HG03066 (cell line): ENCODE measurements around the gene PRR33.

Source experiments
- ATAC-seq: cut with Tn5 transposase; IDR thresholded peaks from one replicate; pipeline ENCODE4 v1.9.1; 2021; ENCODE audit warnings: low read depth; ENCODE audit not compliant: unreplicated experiment

The PRR33 gene

GRCh38 chr11:1917523-1918435 lies 26.1 kb upstream of the PRR33 start:
- no peak for ATAC-seq

DNA sequence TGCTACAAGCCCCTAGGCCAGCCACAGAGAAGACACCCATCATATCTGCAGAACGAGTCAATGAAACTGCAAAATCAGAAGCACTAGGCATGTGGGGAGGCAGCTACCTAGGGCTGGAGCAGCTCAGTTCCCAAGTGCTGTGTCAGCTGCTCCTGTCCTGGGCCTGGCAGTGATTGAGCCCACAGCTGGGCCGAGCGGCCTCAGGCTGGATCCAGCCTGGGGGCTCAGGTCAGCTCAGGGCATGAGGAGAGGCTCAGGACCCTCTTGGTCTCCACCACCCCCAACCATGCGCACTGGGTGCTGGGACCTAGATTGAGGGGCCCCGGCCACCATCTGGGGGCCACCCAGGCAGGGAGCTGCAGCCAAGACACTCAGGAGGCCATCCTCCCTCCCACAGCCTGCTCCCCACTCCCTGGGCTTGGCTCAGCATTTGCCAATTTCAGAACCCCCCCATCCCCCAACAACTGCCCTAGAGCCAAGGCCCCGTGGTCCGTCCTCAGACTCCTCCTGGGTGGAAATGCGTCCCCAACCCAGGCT lies 25.4 kb upstream of the PRR33 start:
- ATAC-seq = no peak

- no peak for ATAC-seq
Observed at GRCh38 chr11:1916132-1916985, 24.7 kb upstream of the PRR33 start.

- ATAC-seq = no peak
Observed at GRCh38 chr11:1915795-1916131, 24.1 kb upstream of the PRR33 start.

DNA sequence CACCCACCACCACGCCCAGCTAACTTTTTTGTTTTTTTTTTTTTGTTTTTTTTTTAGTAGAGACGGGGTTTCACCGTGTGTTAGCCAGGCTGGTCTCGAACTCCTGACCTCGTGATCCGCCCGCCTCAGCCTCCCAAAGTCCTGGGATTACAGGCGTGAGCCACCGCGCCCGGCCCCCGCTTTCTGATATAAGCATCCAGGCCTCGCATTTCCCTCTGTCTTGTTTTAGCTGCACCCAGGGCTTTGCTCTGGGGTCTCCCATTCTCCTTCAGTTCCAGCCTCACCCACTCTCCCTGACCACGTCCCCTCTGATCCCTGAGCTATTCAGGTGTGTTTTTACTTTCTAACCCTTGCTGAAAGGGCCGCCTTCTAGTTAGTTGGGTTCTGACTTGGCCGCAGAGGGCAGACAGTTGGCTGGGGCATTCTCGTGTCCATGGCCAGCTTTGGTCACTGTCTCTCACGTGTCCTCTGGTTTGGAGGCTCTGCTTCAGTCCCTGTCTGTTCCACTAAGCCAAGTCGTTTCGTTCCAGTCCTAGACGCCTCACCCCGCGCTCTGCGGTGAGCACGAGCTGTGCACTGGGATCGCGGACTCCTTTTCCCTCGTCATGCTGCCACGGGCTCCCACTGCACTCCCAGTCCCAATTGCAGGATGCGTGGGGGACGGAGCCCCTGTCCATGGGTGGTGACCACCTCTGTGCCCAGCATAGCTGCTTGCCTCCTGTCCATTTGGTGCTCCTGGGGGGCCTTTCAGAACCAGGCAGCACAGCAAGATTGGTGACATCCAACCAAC lies 21.8 kb upstream of the PRR33 start:
- ATAC-seq = no peak

DNA sequence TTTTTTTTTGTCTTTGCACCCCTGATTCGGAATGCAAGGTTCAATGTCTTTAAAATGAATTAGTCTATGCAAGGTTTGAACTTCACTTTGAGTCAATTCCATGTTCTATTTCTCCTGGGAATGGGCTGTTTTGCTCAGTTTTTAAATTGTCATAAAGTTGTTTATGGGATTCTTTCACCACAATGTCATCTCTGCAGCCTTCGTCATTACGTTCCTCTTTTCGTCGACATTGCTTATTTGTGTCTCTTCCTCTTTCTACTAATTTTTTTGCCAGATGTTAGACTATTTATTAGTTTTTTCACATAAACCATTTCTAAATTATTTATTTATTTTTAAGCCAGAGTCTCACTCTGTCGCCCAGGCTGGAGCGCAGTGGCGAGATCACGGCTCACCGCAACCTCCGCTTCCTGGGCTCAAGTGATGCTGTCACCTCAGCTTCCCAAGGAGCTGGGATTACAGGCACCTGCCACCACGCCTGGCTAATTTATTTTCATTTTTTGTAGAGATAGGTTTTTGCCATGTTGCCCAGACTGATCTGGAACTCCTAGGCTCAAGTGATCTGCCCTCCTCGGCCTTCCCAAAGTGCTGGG lies 20.7 kb upstream of the PRR33 start:
- ATAC-seq = no peak

- no peak for ATAC-seq
Observed at GRCh38 chr11:1909524-1909923, 17.8 kb upstream of the PRR33 start.

GRCh38 chr11:1908618-1909017 lies 16.9 kb upstream of the PRR33 start:
- ATAC-seq = no peak

DNA sequence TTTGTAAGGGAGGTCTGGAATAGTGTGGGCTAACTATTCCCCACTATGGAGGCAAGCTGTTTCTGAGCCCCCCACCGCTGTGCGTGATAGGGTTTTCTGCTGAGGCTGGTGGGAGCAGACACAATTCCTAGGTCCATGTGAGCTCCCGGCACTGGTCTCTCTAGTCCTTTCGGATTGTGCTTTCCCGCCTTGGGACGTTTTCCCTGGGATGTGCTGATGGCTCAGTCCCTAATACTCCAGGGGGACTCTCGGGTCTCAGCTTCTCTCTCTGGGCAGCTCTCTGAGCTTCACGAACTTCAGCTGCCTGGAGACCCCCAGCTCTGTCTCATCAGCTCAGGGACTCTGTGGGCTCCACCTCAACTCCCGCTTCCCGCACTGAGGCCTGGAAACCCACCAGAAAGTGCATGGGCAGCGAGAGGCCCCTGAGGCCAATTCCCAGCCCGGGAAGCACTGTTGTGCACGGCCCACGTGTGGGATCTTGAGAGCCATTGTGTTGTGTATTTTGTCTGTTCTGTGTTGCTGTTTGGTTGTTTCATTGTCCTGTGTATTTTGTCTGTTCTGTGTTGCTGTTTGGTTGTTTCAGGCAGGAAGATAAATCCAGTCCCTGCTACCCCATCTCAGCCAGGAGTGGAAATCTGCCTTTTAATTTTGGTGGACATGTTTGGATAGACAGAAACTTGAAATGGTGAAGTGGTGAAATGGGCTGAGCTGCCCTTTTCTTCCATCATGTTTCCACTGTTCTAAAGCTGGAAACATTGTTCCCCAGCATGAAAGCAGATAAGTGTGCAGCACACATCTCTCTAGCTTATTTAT lies 15.1 kb upstream of the PRR33 start:
- ATAC-seq = no peak

DNA sequence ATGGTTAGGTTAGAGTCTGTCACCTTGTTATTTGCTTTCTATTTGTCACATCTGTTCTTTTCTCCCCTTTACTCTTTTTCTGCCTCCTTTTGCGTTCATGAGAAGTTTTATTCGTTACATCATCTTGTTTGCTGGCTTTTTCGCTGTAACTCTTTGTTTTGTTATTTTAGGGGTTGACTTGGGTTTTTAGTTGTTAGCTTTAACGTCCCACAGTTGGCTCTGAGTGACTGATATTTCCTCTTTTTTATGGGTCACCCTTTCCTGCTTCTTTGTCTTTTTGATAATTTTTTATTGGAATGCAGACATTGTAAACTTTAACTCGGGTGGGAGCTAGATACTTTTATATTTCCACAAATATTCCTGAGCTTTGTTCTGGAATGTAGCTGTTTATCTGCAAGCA lies 14.5 kb upstream of the PRR33 start:
- ATAC-seq = no peak

DNA sequence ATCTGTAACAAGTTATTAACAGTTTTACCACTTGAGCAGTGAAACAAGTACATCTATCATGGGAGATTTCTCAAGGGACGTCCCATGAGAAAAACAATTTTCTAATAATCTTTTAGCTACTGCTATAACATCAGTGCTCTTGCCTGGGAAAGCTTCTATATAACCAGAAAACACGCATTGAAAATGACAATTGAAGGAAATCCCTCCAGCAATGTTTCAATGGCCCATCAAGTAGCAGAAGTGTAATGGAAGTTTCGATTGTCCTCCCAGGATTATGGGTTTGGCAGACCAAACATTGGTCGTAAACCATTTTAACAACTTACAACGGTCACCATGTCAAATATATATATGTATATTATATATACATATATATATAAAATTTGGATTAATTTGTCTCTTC lies 8.0 kb upstream of the PRR33 start:
- ATAC-seq = no peak

DNA sequence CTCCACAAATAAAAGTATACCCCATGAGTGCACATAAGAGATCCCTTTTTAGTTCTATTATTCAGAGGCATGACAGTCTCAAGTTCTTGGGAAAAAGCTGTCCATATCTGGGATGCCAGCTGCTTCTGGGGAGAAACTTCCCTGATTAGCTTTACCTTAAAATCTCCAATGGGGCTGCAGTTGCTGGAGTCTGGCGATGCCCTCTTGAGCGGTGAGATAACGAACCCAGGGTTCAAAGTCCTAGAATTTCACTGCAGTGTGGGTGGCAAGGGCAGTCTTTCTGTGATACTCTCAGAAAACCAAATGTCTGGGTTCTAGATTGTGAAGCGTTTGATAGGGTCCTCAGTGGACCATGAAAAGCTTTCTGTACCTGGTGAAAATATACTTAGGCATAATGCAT lies 7.4 kb upstream of the PRR33 start:
- no peak for ATAC-seq

DNA sequence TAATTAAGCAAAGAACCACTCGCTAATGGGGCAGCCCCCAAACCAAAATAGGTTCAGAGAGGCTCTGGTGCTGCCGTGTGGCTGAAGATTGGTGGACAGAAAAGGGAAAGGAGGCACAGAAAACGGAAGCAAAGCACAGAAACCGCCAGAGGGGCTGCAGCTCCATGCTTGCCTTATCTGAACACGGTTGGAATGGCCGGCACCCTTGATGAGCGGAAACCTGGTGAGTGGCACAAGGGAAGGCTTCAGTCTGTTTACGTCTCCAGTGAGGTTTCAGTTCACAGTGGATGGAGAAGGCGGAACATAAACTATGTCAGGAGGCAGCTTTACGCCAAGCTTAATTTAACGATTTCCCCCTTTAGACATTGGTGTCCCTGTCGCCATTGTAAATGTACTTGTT lies 5.2 kb upstream of the PRR33 start:
- ATAC-seq = no peak

DNA sequence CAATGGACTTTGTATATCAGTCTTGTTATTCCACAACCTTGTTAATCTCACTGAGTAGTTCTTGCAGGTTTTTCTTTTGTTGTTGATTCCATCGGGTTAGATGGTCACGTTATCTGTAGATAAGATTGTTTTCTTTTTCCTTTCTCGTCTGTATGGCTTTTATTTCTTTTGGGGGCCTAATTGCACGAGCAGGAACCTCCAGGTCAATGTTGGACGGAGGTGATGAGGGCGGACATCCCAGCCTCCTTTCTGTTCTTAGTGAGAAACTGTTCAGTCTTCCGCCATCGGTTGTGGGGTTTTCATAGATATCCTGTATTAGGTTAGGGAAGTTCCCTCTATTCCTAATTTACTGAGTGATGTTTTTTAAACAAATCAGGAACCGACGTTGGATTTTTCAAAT lies 4.8 kb upstream of the PRR33 start:
- ATAC-seq = no peak

DNA sequence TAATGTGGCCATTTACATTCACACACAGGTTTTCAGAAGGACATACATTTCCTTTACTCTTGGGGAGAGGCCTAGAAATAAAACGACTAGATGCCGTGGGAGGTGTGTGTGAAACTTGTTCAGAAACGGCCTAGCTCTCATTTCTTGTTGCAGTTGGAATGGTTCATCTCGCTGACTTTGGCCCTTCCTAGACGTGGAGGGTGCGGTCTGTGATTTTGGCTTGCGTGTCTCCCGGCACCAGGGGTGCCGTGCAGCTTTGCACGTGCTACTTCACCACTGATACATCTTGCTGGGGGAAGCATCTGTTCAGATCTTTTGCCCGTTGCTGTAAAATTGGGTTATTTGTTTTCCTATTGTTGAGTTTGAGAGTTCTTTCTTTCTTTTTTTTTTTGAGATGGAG lies 3.1 kb upstream of the PRR33 start:
- no peak for ATAC-seq

DNA sequence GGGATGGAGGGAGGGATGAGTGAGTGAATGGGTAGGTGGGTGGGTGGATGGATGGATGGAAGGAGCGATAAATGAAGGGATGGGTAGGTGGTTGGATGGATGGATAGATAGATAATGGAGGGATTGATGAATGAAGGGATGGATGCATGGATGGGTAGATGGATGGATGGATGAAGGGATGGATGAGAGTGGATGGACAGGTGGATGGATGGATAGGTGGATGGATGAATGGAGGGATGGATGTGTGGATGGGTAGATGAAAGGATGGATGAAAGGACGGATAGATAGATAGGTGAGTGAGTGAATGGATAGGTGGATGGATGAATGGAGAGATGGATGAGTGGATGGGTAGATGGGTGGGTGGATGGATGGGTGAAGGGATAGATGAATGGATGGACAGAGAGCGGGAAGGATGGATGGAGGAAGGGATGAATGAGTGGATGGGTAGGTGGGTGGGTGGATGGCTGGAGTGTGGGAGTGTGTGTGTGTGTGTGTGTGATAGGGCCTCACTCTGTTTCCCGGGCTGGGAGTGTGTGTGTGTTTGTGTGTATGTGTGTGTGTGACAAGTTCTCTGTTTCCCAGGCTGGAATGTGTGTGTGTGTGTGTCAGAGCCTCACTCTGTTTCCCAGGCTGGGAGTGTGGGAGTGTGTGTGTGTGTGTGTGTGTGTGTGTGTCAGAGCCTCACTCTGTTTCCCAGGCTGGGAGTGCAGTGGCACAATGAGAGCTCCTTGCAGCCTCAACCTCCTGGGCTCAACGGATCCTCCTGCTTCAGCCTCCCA lies 2.1 kb upstream of the PRR33 start:
- no peak for ATAC-seq

DNA sequence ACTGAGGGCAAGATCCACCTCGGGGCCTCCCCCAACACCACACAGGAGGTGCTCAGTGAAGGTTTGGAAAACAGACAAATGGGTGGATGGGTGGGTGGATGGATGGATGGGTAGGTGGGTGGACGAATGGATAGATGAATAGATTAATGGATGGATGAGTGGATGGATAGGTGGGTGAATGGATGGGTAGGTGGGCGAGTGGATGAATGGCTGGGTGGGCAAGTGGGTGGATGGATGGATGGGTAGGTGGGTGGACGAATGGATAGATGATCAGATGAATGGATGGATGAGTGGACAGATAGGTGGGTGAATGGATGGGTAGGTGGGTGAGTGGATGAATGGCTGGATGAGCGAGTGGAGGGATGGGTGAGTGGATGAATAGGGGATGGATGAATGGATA lies 863 bp upstream of the PRR33 start:
- no peak for ATAC-seq

DNA sequence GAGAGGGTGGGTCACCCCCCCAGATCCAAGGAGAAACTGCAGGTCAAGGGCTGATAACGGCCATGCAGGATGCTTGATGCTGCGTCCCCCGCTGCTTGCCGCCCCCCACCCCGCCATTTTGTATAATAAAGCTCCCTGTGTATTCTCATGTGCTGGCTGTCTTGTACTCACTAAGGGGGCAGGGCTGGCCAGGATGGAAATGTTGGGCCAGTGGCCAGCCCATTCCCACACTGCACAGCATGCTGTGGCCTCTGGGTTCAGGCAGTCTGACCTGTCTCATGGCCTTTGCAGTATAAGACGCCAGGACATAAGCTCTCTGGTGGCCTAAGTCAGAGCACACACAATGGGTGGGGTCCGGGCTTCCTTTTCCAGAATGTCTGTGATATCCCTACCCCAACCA lies 421 bp upstream of the PRR33 start:
- ATAC-seq = no peak
